ENCODE measurements around the gene ZDHHC13.
A peak's percentile ranks its signal among the peaks of the same experiment; 100 is the strongest.
"Not testable (repeated sequence)": the region's sequence is repeated elsewhere in the genome, so short reads cannot be mapped to it uniquely, and the experiment has no call there.

Gene ZDHHC13

DNA sequence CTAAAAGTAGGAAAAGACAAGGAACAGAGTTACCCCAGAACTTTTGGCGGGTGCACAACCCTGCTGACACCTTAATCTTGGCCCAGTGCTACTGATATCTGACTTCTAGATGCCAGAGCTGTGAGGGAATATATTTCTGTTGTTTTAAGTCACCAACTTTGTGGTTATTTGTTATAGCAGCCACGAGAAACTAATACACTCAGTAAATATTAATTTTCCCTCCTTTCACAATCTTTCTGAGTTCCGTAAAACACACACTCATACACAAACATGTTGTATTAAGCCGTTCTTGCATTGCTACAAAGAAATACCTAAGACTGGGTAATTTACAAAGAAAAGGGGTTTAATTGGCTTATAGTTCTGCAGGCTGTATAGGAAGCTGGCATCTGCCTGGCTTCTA is 16.1 kb upstream of the ZDHHC13 start:
- DNase-seq: no peak

- DNase-seq: peak; percentile 18
These were observed 15.0 kb upstream of the ZDHHC13 start for GRCh38 chr11:19101796-19102520.

DNA sequence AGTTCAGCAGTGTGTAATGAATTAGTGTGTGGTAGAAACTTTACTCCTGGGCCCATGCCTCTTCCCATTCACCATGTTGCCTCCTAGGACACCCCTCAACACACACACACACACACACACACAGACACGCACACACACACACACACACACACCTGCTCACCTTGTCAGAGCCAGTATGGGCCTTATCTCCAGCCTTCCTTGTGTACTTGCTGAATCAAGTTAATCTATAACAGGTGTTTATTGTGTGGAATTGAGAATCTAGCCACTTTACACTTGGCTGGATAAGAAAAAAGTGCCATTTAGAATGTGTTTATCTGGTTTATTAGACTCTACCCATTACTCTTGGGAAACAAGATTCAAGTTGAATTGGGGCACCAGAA is 14.5 kb upstream of the ZDHHC13 start:
- DNase-seq: no peak

- no peak for DNase-seq
These were observed 12.0 kb upstream of the ZDHHC13 start for GRCh38 chr11:19105011-19105410.

DNA sequence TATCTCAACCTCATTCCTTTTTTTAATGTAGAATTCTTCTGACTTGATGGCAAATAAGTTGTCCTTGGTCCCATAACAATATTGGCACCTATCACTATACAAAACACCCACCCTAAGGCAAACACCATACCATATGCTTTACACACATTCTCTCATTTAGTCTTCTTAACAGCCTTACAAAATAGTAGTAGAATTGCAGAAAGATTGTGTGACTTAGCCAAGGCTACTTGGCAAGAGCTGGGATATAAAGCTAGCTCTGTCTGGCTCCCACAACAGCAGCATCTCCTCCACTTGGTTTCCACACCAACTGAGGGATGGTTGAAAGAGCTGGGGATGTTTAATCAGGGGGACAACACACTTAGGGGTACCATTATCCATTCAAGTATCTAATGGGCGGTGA is 9.8 kb upstream of the ZDHHC13 start:
- no peak for DNase-seq

DNA sequence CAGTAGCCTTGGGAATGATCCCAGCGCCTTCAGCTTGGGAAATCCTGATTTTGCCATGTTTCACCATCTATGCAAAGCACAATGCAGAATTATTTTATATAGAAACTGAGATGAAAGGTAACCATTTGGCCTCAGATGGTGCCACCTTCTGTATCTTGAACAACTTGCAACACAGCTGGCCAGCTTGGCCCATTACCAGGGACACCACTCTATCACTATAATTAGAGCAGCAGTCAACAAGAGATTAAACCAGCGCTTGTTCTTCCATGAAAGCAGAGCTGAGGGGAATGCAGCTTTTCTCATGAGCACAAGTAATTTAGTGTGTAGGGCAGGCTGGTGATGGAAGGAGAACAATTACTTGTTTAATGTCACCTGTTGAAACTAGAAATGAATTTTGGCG is 6.7 kb upstream of the ZDHHC13 start:
- peak; percentile 15 for DNase-seq

DNA sequence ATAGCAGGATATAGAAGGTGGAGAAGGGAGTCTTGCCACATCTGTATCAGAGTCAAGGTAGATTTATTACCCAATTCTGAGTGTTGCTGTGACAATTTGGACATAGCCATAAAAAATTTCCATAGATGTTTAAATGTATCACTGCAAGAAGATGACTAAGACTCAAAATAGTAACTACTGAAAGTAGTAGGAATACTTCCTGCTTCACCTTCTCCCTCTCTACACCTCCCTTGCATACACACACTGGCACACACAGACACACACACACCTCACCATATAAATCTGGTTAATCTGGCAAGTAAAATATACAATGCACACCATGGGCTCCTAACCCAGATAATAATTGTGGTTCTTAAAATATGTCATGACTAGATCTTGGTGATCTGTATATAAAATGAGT is 5.2 kb upstream of the ZDHHC13 start:
- no peak for DNase-seq

DNA sequence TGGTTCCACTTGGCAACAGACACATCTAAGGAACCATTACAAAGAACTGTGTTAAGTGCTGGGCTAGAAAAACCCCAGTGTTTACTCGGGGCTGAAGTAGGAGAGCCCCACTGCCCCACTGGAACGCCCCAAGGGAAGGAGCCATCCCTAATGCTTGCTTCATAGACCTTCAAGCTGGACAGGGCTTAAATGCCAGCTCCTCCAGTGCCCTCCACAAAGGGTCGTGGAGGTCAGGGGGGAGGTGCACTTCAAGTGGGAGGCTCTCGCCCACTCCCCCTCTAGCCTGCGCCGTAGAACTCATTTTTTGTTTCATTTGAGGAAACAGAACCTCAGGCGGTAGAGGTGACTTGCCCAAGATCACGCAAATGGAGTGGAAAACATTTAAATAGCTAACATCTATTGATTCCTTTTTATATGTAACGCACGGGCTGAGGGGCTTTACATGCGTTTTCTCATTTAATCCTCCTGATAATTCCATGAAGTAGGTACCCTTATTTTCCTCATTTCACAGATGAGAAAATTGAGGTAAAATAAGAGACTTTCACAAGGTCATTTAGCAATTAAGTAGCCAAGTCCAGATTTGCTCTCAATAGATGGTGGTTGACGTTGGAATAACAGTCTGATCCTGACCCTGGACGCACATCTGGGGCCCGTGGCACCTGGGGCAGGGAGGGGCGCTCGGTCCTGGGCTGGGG is 545 bp upstream of the ZDHHC13 start:
- no peak for DNase-seq

DNA sequence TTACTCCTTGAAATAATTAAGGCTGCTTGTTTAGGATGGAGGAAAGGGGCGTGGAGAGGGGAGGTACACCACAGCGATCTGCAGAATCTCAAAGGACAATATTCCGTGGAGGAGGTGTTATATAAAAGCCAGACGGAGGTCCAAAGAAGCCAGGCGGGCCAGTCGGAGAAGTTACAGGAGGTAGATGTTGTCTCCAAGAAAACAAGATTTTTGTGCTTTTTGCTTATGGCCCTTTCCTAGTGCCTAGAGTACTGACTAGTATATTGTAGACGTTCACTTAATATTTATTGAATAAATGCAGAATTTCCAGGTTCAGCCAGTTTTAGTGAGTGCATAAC is 761 bp downstream of the ZDHHC13 start:
- no peak for DNase-seq

GRCh38 chr11:19121646-19122045 is 4.7 kb downstream of the ZDHHC13 start:
- no peak for DNase-seq

GRCh38 chr11:19122960-19123615 is 6.1 kb downstream of the ZDHHC13 start:
- no peak for DNase-seq

DNA sequence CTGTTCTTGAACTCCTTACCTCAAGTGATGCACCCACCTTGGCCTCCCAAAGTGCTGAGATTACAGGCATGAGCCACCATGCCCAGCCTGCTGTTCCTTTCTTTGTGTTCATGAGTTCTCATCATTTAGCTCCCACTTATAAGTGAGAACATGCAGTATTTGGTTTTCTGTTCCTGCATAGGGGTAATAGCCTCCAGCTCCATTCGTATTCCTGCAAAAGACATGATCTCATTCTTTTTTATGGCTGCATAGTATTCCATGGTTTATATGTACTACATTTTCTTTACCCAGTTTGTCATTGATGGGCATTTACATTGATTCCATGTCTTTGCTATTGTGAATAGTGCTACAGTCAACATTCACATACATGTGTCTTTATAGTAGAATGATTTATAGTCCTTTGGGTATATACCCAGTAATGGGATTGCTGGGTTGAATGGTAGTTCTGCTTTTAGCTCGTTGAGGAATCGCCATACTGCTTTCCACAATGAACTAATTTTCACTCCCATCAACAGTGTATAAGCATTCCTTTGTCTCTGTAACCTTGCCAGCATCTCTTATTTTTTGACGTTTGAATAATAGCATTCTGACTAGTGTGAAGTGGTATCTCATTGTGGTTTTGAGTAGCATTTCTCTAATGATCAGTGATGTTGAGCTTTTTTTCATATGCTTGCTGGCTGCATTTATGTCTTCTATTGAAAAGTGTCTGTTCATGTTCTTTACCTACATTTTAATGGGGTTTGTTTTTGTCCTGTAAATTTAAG is 9.8 kb downstream of the ZDHHC13 start:
- not testable (repeated sequence) for DNase-seq

GRCh38 chr11:19134004-19134403 is 17.0 kb downstream of the ZDHHC13 start:
- no peak for DNase-seq

DNA sequence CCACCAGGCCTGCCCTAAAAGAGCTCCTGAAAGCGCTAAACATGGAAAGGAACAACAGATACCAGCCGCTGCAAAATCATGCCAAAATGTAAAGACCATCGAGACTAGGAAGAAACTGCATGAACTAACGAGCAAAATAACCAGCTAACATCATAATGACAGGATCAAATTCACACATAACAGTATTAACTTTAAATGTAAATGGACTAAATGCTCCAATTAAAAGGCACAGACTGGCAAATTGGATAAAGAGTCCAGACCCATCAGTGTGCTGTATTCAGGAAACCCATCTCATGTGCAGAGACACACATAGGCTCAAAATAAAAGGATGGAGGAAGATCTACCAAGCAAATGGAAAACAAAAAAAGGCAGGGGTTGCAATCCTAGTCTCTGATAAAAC is 19.9 kb downstream of the ZDHHC13 start:
- not testable (repeated sequence) for DNase-seq

DNA sequence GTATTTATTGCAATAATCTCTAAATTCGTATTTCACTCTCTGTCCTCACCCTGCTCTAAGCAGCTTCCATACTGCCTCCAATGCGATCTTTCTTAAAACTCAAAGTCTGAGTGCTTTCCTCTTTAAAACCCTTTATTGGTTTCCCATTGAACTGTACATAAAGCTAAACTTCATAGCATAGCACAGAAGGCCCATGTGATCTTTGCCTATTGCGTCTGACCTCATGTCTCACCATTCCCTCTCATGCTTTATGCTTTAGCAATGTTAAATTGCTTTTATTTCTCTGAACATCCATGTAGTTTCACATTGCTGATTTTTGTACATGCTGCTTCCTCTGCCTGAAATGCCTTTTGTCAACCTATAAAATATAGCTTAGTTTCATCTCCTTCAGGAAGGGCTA is 28.4 kb downstream of the ZDHHC13 start:
- no peak for DNase-seq

- DNase-seq: no peak
These were observed 39.9 kb downstream of the ZDHHC13 start for GRCh38 chr11:19156892-19157291.

GRCh38 chr11:19160847-19161246 is 43.9 kb downstream of the ZDHHC13 start:
- DNase-seq: no peak

DNA sequence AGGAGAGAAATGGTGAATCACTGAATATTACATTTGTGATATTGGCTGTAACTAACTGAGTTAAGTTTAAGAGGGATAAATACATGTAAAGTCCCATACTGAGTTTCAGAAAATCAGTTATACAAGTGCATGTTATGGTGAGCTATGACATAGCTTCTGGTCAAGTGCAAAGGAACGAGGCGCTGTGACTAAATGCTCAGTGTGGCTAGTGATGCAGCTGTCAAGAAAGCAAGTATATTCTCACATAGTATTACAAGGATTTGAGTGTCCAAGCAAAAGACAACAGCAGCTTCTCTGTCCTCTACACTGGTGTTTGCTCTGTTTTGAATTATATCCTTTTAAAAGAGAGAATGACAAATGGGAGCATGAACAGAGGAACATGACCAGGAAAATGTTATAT is 44.7 kb downstream of the ZDHHC13 start:
- DNase-seq: no peak

DNA sequence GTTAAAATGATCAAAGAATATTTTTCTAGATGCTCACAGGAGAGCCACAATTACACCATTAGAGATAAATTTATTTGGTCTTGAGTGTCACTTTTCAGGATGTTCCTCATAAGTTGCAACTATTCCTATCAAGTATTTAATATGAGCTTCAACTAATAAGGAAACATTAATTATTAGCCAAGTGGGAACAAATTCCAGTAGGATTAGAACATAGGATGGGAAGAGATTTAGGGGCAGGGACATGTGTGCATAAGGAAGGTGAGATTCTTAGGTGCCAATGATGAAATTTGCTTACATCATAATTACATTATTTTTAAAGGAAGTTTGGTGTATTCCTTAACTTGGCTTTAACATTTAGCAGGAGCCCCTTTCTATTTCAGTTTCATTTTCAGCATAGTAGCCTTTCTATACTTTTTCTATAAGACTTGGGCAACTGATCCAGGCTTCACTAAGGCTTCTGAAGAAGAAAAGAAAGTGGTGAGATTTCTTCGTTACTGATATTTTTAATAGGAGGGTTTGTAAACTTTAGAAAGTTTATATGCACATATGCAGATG is 46.1 kb downstream of the ZDHHC13 start:
- DNase-seq: no peak

DNA sequence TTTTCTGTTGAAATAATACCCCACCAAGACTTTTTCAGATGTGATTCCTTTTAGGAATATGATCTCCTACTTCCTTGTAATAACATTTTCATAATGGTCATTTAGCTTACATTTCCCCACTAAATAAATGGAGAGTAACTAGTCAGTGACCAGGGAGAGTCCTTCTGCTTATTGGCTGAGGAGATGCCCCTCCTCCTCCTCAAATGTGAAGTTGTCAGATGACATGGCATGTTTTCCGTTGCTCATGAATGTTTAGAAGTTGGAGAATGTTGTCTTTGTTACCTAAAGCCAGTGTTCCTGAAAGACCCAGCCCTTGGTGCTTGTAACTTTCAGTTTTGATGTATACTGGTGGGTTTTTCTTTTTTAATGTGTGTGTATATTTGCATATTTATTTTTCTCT is 46.6 kb downstream of the ZDHHC13 start:
- DNase-seq: no peak

- peak; percentile 88 for DNase-seq
These were observed 47.4 kb downstream of the ZDHHC13 start for GRCh38 chr11:19164230-19164855.

DNA sequence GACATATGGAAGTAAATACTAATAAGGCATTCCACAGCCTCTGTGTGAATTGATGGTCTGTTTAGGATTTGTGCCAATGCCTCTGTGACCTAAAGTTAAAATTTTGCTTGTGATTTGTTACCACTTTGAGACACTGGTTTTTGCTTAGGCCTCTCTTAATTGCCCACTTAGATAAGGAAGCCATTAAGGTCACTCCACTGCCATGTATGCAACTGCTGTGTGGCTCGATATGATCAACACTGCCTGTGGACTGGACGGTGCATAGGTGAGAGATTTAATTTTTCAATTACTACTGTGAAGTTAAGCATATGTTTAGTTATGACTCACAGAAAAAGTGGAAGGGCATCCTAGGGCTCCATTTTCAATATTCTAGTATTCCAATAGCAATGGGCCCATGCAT is 47.9 kb downstream of the ZDHHC13 start:
- DNase-seq: no peak

DNA sequence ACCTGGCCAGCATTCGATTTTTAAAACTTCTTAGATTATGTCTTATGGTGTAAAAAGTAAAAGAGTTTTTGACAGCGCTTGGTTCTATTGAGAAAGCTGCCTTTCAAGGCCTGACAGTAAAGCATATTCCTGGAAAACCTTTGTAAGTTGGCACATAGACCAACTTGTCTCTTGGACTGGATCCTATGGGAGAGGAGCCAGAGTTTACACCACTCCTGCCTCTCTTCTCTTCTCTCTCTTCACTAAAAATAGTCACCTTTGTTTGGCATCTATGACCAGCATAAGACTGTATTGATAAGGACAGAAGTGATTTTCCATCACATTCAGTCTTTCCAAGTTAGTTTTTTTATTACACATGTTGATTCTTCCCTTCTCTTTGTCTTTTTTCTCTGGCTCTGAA is 51.1 kb downstream of the ZDHHC13 start:
- DNase-seq: no peak
